HG03558 (cell line): Measurements from ENCODE around the gene BABAM2.

Source experiments
- ATAC-seq: cut with Tn5 transposase; IDR thresholded peaks from one replicate; pipeline ENCODE4 v1.9.1; 2021; ENCODE audit warnings: moderate number of reproducible peaks; ENCODE audit not compliant: unreplicated experiment; ENCODE audit errors: extremely low read depth

BABAM2 gene

DNA sequence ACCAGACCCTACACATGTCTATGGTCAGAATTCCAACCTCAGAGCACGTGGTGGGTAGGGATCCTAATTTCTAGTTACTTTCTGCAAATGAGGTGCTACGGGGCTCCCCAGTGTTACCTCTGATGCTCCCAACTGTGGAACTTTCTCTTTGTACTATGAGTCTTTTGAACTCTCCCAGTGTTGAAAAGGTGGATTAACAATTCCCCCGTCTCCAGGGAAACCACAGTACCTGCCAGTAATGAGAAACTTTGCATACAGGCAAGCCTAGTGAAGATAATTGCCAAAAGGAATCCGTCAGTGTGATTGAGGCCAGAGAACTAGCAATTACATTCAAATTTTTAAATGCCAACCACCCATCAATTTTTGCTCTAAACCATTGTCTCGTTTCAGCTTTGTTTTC is 373.2 kb downstream of the BABAM2 start:
- ATAC-seq: no peak

DNA sequence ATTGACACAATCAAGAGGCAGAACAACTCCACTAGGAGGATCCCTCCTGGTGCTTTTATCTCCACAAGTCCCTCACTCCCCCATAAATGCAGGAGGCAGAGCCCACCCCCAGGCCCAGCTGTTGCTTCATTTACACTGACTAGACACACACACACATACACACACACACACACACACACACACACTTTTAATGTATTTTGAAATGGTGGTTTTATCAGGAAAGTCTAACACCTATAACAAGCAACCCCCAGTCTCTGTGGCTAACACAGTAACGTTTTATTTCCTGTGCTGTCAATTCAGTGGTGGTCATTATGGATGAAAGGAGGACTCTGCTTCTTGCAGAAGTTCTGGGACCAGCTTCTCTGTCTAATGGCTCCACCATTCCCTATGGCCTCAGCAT is 376.8 kb downstream of the BABAM2 start:
- ATAC-seq: no peak

DNA sequence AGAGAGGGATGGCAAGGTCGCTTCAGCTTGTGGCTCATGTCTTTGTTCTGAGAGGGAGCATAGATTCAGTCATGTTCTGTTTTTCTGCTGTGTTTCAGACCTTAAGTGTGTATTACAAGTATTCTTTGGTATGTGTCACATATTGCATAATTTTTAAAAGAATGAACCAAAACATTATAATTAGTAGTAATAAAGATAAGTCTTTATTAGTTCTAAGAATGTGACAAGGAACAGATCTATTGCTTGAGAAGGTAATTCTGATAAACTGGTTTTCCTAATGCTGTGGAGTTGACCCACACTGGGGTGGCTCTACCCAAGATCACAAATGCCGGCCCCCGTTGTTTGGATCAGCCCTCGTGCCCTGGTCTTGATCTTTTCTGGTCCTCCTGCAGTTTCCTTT is 377.9 kb downstream of the BABAM2 start:
- ATAC-seq: no peak

DNA sequence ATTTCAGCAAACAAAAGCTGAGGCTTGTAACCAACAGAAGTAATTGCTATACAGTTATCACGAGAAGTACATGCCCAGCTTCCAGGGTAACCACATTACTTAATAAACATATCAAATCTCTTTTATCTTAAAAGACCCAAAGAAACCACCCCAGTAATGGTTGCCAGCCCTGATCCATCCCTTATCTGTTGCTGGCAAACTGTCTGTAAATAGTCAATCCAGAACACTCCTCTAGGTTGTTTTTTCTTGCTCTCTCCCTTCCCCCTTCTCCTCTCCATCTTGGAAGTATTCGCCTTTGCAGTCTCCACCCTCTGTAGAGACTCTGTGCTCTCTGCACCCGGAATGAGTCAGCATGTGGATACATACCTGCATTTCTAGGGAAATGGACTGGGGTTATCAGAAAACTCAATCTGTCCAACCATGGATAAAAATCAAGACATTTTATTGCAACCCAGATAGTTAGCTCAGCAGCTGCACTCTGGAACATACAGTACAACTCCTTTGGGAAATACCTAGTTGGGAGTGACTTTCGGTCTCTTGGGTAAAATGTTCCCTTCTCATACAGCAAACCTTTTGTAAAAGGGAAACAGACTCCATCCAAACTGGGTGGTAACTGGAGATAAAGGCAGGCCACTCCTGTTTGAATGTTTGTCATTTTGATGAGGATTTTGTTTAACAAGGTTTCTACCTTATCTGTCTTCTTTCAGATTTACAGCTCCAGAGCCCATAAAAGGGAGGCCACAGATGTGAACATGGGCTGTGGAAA is 378.7 kb downstream of the BABAM2 start:
- no peak for ATAC-seq

DNA sequence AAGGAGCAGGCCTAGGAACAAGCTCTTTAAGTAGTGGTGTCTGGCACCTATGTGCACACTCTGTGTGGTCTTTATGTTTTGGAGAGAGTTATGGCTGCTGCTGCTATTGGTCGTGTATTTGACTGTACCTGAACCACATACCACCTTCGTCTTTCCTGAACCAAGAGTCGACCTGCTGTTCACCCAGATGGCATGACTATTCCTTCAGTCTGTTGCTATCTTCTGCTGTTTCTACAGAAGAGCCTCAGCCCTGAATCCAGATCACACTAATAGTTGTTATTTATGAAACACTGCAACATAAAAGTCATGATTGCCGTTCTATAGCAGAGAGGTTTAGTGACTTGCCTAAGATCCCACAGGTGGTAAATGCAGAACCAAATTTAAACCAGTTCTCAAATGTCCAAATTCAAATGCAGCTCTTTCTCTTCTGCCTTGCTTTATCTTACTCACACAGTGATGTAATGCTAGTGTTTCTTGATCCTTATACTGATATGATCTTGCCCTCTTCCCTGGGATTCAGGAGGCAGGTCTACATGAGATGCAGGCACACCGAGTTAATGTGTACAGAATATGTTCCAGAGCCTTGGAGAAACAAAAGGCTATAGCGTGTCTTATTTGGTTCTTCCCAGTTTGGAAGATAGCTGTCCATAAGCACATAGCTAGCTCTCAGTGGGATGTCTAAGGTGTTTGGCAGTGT is 380.1 kb downstream of the BABAM2 start:
- no peak for ATAC-seq

DNA sequence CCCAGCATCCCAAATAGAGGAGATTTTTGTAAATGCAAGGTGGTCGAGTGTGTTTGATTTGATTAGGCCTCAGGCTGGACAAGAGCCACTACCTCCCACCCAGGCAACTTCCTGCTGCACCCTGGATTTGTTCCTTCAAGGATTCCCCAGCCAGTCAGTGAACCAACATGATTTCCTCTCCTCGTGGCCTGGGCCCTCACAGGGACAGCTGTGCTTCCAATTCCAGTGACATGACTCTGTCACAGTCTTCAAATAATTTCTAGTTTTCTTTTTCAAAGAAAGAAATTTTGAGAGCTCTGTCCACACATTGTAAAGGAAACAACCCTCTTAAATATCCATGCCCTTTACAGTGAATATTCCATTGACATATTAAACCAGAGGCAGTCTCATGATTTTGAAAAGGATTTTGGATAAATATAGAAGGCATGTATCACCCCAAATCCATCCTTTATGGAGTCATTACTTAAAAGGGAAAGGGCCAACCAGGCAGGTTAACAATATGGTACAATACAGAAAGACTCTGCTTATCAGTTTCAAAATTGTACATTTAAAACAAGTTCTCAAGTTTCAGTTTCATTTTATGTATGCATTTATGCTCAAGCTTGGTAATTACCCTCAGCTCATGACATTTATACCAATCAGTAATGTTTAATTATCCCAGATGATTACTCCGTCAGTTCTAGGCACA is 380.8 kb downstream of the BABAM2 start:
- no peak for ATAC-seq

DNA sequence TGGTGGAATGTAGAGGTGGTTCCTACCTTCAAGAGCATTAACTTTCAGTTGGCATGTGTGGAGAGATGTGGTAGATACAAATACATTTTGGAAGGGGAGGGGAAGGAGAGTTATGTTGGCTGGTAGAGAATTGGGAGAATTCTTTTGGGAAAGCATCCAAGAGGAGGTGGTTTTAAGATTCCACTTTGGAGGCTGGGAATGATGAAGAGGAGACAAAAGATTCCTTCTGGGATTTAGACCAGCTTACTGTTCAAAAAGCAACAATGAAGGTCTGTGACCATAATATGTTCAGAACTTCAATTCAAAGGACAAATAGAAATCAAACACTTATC is 381.4 kb downstream of the BABAM2 start:
- ATAC-seq: no peak

DNA sequence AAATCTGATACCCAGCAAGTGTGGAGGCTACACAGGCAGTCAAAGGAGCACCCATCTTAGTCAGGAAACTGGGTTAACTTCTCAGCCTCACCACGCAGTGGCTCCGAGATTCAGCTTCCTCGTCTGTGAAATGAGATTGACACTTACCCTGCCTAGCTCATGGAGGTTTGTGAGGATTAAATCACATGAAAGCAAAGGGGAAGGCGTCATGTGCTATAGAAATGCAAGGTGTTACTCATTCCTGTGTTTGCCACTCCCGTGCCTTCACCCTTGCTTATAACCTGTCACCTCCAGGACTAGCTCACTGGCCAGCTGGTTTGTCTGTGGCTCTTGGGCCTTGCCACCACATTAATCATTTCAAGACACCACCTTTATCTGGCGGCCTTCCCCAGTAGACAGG is 383.2 kb downstream of the BABAM2 start:
- ATAC-seq: no peak

DNA sequence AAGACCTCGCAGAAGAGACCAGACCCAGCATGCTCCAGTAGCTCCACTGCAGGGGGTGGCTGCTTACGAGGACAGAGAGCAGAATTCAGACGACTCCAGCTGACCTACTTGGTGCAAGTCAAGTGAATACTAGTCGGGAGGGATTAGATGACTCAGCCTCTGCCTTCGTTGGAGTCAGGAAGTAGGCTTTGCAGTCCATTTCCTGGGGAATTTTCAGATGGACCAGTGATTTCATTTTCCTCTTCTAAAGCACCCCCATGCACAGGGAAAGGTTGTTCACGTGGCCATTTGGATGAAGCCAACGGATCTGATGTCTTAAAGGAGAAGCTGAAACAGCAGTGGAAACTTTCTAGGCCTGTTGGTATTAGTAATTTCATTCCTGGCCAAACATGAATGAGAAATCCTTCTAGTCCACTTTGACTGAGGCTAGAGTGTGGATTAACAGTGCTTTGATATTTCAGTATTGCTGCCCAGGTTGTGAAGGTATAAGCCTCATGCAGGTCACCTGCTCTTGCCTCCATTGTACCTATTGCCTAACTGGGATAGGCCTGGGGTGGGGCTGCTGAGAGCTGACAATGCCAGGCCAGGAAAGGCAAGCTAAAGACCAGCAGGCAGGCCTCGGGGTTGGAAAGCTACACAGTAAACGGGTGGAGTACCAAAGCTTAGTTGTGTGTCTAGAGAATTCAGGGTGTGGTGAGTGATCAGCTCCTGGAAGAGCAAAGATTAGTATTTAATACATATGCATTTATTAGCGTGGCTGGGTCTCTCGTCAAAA is 384.6 kb downstream of the BABAM2 start:
- no peak for ATAC-seq

DNA sequence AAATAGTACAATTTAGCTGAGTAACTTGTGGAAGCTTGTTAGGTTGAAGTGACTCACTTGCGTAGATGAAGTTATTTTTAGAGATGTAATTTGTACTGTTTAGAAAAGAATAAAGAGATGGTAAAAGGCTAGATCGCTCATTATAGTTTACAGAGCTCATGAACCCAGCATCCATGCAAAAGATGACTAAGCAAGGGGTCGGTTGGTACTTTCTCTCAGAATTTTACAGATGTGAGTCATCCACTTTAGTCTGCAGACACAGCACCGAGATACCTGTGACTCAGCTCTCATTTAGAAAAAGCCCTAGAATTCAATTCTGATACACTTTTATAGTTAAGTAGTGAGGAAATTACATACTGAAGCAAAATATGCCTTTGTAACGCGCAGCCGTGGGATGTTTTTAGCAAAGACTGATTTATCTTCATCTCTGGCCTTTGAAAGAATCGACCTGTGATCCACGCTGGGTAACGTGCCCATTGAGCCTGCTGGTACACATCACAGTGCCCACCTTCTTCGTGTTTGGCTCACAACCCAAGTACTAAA is 385.6 kb downstream of the BABAM2 start:
- no peak for ATAC-seq

DNA sequence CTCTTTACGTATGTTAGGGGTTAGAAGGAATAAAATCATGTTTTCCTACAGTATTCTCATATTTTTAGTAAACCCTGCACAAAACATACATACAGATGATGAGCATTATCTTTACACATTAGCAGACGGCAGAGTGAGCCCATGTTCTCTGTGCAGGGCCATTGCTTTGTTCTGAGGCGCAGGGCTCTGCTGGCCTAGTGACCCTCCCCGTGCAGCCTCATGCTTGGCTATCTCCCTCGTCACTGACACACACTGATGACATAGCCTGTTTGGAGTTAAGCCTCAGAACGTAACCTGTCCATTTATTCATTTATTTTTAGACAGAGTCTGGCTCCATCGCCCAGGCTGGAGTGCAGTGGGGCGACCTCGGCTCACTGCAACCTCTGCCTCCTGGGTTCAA is 386.3 kb downstream of the BABAM2 start:
- ATAC-seq: no peak

DNA sequence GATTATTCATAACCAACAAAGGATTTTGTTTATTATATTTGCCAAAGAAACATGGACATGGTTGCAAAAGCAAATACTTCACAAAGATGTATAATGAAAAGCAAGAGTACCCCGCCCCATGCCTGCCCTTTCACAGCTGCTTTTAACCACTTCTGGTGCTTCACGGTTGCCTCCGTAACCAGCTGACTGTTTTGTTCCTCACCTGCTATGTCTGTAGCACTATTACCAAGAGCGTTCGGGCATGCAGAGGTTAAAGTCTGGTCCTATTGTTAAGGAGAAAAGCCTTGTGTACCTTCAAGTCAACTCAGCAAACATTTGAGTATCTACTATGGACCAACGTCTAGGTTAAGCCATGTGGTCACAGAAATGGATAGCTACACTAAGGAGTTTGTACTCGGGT is 386.9 kb downstream of the BABAM2 start:
- ATAC-seq: no peak

DNA sequence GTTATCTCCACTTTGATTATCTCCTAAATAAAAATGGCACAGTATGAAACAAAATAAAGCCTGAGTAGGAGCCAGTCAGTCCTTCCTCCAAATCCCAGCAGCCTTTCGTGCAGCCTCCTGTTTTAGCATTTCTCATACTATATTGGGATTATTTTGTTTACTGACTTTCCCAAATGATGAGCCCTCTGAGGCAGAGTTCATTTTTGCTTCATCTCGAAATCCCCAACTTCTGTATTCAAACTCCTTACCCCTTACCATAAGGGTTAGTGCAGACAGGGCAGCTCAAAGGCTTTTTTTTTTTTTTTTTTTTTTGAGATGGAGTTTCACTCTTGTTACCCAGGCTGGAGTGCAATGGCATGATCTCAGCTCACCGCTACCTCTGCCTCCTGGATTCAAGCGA is 388.8 kb downstream of the BABAM2 start:
- no peak for ATAC-seq

DNA sequence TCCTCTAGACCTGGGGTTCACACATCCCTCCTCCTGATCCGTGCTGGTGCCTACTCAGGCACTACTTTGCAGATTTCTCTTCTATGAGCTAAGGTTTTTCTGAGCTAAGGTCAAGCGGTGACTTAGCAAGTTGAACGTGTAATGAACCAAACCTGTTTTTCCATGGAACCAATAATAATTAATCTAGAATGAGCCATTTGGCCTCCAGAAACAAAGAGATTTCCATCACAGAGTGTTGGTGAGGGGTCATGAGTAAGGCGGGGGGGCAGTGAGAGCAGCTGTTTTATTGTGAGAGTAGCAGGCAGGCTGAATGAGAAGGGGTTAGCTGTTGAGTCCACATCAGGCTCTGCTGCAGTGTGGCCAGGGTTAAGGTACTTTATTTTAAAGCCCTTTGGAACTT is 390.1 kb downstream of the BABAM2 start:
- ATAC-seq: no peak

DNA sequence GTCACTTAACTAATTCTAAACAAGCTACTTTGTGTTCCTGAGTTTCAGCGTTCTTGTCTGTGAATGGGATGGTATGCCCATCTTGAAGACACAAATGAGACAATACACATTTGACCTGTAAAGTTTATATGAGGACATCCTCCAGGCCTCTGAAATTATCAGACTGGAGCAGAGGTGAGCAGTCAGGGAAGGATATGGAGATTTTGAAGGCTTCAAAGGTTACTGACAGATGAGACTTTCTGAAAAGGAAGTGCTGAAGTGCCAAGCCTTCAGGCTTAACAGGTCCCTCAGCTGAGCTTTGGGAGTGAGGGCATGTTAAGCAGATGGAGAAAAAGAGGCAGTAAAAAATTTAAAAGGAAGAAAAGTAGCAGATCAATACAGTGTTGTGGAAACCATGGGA is 391.2 kb downstream of the BABAM2 start:
- ATAC-seq: no peak

DNA sequence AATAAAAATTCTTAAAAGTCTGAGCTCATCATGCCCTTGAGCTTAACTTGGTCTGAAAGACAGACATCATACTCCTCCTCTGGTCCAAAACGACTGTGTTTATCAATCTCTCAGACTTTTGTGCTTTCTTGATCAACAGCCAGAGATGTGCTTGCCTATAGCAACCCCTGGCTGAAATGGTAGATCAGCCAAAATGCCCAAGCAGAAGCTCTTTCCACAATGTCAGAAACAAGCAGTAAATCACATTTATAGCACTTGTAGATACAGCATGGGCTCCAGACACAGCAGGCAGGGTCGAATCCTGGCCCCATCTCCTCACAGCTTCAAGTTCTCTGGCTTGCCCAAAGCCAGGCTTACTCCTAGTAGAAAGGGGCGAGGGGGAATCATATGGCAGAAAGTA is 391.7 kb downstream of the BABAM2 start:
- no peak for ATAC-seq

DNA sequence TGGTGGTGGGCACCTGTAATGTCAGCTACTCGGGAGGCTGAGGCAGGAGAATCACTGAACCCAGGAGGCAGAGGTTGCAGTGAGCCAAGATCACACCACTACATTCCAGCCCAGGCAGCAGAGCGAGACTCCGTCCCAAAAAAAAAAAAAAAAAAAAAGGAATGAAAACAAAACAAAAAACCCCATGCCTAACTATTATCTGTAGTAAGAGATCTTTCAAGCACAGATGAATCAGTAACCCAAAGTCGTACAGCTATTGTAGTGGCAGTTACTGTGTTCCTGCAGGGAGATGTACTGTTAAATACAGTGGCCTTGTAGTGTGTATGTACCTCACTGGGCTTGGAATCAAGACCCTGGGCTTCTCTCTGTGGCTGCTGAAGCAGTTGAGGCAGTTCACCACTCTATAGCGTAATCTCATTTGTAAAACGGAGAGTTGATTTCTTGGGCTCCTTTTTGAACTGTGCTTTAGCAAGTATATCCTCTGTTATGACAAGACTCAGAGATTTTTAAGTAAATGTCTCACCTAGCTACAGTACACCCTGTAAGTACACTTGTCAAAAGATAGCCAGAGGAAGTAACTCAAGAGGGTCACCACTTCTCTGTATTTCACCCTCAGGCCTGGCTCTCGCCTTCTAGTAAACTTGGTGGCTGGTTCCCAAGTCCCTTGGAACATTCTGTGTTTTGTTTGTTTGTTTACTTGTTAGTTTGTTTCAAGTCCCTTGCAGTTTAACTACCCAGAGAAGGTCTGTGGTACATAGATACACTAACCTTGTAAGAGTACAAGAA is 392.5 kb downstream of the BABAM2 start:
- no peak for ATAC-seq

DNA sequence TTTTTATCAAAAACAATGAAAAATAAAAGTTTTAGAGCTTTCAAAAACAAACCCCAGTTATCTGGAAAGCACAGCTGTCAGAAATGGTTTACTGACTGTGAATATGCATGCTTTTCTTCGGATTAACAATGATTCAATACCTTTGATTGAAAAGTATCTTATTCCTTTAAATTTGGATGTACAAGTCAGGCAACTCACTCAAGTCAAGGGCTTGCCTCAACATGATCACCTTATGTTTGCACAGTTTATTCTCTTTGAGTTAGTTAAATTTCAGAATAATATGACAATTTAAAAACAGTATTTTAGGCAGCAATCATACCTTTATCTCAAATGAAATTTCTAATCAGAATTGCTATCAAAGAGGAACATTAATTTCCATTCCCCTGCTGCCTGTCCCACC is 393.3 kb downstream of the BABAM2 start:
- ATAC-seq: no peak

DNA sequence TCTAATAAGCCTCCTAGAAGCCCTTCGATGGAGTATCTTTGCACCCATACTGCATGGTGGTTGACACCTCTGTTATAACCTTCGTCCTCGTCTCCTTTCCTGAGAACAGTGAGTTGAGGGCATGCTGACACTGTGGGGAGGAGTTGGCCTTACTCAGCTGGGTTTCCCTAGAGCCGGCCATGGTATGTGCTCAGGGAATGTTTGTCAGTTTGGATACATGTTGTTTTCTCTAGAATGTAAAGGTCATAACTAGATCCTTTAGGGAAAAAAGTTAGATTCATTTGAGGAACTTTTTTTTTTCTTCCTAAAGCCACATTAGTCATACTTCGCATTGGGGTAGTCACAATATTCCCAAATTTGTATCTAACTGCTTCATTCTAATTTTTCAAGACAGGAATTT is 396.1 kb downstream of the BABAM2 start:
- no peak for ATAC-seq
